CD4-positive, alpha-beta T cell treated with Interleukin-17A for 4 hours (primary cell): ENCODE measurements around the gene NR6A1.

Experiments used
- DNase-seq: peaks from one replicate; pipeline ENCODE4 v3.0.0-alpha.2; 2020; ENCODE audit warnings: mixed read lengths

NR6A1 gene

DNA sequence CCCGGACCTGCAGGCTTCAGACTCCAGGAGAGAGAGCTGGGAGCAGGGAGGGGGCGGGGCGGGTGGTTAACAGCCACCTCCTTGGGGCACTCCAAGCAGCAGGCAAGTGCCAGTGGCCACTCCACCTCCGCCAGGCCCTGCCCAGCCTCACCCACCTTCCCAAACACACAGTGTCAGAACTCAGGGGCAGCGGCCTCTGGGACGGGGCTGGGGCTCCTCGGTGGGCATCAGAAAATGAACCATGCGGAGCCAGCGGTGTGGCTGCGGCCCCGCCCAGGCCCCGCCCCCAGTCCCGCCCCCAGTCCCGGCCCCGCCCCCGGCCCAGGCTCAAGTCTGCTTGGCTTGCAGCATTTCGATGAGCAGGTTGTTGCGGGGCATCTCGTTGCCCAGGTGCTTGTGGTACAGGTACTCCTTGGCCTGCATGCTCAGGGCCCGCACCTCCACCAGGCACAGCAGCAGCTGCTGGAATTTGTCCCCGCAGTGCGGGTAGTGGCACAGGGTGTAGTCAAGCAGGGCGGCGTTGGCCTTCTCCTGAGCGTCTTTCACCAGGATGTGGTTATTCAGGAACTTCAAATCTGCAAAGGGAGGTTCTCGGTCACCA is 288.6 kb downstream of the NR6A1 start:
- no peak for DNase-seq

DNA sequence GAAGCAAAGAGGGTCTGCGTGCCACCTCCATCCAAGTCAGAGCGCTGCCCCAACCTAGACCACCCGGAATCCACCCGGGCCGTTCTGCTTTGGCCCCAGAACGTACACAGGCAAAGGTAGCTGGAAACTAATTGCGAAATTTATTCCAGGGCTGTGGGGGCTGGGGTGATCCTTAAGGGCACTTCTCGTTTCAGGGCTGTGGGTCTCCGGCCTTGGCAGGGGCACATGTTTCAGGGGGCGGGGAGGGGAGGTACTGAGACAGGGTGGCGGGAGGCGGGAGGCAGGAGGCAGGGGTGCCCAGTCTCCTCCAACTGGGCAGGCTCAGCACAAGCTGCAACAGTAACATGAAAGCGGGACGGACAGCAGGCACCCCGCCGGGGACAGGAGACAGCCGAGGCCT is 290.0 kb downstream of the NR6A1 start:
- DNase-seq = no peak

GRCh38 chr9:124480621-124480981 is 290.5 kb downstream of the NR6A1 start:
- DNase-seq = no peak

DNA sequence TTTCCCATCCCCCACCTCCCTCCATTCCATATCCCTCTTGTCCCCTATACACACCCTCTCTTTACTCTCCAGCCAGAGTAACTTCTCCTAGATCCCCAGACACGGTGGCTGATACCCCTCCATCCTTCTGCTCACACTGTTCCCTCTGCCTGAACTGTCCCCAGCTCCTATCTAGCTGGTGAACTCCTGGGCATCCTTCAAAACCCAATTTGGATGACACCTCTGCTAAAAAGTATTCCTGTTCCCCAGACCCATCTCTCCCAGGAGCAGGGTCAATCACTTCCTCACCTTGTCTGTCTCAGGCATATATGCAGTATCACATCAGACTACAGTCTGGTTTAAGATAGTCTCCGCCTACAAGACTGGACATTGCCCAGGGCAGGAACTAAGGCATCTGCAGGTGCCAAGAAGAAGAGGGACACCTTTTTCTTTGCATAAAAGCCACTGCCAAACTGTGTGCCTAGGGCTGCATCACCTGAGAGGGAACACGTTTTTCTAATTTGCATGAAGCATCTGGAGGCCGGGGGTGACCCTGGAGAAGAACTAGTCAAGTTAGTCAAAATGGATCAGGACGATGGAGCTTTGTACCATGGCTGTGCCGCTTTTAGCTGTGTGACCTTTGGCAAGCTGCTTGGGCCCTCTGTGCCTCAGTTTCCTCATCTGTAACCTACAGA is 291.0 kb downstream of the NR6A1 start:
- no peak for DNase-seq

DNA sequence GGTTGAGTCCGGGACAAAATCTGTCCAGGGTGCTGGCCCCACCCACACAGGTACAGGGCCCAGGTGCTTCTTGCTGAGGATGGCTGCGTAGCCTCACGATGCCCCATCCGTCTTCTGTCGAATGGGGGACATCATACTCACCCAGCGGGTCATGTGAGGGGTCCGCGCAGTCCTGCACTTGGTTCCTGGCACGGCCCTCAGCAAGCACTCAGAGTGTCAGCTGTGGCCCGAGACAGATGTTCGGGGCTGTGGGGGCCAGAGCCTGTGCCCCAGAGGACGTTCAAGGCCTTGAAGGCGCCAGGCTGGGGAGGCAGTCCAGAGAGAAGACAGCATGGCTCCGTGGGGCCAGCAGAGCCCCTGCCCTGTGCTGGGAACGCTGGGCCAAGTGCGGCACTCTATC is 291.7 kb downstream of the NR6A1 start:
- DNase-seq = no peak

- DNase-seq = no peak
These were observed 292.8 kb downstream of the NR6A1 start for GRCh38 chr9:124478354-124478753.

GRCh38 chr9:124477648-124478285 is 293.3 kb downstream of the NR6A1 start:
- DNase-seq = no peak

DNA sequence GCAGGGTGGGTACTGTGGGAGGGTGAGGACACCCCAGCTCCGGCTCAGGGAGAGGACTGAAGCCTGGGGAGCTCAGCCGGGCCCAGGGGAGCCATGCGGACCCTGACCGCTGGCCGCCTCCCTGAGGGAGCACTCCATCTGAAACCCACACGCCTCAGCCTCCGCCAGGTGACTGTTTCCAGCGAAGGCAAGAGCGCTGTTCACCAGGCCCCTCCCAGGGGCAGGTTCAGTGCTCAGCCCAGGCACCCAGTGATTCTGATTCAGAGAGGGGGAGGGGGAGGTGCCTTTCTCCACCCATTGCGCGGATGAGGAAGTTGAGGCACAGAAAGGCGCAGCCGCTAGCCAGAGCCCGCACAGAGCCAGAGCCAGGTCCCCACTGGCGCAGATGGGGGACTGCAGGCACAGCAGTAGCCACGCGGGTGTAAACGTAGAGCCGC is 293.9 kb downstream of the NR6A1 start:
- DNase-seq = no peak

DNA sequence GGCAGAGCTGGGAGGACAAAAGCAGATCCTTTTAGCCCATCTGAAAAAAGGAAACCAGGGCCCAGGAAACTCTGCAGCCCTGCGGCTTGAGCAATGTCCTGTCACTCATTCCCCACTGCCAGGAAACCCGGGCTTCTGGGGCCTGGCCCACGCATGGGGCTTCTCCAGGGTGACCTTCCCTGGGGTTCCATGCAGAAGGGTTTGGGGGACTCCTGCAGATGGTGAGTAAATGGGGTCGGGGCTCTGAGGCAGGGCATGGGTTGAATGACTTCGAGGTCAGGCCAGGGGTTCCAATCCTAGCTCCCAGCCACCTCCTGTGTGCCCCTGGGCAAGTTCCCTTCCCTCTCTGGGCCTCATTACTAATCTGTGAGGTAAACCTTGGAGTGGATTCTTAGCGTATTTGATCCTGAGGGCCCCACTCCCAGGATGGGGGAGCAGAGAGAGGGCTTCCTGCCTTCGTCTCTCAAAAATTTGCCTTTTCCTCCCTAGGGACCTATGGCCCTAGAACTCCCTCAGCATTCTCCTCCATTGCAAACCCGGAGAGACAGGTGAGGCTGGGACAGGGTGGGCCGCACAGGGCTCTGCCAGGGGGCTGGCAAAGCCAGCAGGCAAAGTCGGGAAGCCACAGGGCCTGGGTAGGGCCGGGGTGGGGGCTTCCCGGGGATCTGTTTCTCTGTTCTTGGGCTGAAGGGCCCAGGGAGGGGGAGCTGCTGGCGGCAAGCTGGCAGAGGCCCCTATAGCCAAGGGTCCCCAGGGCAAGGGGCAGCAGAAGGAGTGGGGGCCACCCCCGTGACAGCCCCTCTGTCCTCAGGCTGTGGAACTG is 295.0 kb downstream of the NR6A1 start:
- DNase-seq = no peak

- no peak for DNase-seq
These were observed 295.8 kb downstream of the NR6A1 start for GRCh38 chr9:124475158-124475867.

DNA sequence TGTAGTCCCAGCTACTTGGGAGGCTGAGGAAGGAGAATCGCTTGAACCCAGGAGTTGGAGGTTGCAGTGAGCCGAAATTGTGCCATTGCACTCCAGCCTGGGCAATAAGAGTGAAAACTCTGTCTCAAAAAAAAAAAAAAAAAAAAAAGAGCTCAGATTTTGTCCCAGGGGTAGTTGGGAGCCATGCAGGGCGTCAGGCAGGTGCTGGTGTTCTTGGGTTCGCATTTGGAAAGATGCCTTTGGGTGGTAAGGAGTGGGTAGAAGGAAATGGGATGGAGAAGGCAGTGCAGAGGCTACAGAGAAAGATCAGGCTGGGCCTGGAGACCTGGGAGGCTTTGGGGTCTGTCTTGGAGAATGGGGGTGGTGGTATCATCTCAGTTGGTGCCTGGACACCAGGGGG is 297.0 kb downstream of the NR6A1 start:
- no peak for DNase-seq

DNA sequence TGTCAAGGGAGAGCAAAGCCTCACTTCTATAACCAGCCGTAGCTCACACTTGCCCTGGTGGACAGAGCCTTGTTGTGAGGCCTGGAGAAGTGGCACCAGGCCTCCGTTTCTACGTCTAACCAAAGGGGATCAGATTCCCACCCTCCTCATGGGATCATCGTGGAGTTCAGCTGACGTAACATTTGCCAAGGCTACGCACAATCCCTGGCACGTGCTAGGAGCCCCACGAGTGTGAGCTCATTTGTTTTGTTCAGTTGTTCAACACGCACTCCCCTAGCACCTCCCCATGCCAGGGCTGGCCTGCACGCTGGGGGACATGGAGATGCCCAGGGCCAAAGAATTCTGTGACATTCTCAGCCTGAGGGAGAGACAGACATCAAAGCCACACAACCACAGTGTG is 297.8 kb downstream of the NR6A1 start:
- no peak for DNase-seq

DNA sequence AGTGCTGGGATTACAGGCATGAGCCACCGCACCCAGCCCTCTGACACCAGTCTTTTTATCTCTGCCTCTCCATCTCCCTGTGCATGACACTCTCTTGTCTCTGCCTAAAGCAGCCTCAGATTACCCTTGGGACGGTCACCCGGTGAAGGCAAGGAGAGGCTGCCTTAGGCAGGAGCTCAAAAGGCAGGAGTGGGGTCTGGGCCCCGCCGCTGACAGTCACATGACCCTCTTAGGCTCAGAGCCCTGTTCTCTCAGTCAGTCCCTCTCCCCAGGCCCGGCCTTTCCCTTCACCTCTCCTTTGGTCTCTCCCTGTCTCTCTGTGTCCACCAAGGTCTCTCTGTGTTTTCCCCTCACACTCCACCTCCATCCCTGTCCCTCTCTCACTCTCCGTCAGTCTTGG is 298.3 kb downstream of the NR6A1 start:
- no peak for DNase-seq

DNA sequence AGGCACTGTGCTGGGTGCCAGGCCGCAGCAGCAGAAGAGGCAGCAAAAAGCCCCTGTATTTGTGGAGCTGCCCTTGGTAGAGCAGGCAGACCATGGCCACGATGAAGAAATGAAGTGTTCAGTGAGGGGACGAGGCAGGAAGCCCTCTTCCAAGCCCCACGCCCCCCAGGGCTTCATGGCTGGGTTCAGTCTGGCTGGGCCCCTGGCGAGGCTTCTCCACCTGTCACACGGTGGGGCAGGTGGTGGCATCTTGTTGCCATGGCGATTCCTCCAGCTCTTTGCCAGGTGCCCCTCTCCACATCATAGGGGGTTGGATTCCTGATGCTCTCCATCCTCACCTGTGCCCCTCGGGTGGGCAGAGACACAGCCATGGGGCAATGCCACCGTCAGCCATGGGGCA is 299.4 kb downstream of the NR6A1 start:
- no peak for DNase-seq

DNA sequence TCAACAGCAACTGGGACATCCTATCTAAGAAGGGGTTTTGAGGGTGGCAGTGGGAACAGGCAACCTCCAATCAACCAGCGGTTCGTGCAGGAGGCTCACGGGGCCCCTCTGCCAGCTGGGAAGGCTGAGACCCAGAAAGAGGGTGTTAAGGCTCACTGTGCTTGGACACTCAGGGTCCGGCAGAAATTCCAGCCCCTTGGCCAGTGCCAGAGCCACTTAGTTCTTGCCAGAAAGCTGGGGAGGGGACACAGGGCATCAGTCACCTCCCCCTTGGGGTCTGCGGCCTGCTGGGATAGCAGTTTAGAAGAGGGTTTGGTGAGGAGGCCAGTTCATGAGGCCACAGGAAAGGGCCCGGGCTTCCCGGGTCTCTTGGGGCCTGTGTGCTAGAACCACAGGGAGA is 300.4 kb downstream of the NR6A1 start:
- no peak for DNase-seq

GRCh38 chr9:124470306-124470705 is 300.8 kb downstream of the NR6A1 start:
- no peak for DNase-seq

DNA sequence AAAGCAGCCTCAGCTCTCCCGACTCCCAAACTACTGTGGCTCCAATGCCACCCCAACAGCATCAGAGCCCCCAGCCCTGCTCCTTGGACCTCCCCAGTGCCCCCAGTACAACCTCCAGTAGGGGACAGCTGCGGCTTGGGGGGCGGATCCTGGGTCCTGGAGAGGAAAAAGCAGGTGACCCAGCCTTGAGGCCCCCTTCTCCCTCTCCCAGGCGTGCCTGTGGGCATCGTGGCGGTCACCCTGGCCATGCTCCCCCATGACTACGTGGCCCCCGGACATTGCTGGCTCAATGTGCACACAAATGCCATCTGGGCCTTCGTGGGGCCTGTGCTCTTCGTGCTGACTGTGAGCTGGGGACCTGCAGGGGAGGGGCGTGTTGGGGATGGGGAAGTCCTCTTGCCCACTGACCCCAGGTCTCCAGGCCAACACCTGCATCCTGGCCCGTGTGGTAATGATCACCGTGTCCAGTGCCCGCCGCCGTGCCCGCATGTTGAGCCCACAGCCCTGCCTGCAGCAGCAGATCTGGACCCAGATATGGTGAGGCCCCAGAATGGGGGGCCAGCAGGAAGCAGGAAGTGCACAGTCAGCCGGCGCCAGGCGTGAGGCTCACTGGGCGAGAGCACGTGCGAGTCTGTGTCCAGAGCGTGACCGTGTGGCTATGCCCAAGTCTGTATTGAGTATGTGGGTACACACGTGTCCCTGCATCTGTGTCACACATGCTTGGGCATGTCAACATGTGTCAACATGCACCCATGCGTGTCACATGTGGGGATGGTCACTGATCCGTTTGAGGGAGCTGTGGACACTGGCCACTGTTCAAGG is 301.9 kb downstream of the NR6A1 start:
- no peak for DNase-seq

GRCh38 chr9:124468061-124468740 is 302.9 kb downstream of the NR6A1 start:
- no peak for DNase-seq

DNA sequence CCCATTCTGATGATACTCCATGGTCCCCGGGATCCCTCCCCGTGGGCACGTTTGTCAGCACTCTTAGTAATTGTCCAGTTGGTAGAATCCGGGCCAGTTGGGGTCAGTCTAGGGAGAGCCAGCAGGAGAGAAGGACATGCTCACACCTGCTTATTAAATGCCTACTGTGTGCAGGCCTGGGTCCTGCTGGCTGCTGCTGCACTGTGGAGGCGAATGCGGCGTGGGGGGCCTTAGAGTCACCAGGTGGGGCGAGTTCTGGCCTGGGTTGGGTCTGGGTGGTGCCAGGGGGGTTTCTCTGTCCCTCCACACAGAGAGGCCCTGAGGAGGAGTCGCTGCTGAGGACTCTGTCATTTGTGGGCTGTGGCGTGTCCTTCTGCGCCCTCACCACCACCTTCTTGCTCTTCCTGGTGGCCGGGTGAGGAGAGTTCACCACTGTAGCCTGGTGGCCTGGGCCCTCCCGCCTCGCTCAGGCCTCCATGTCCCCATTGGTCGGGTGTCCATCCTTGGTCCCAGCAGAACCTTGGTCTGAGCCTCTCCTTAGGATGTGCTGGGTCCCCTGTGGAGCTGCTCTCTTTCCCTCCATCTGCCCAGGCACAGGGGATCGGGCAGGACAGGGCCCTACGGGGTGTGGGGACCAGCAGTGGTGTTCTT is 303.6 kb downstream of the NR6A1 start:
- no peak for DNase-seq
